GM12878 (cell line): ENCODE data around the gene ANKRD55. TPM values are rescaled to one million over a fixed set of nuclear protein-coding genes. Genes with fewer than 3 reads are reported as not detected.

Source experiments
- ATAC-seq: fragments of 200-7000 bp; cut with Tn5 transposase; 3 replicates; pipeline ENCODE4 v1.9.1; 2020; ENCODE audit warnings: mild to moderate bottlenecking, moderate library complexity
- BruUV-seq: library from RNA; stranded (reverse); fragments of 400-500 nt; replicated peaks from 2 replicates; lab custom pipeline; 2021; lab: Mats Ljungman, UMichigan
- CTCF ChIA-PET: fragments of 300-600 bp; sonication (Branson Sonifier 250); formaldehyde crosslinking; extraction: SDS; loops from one replicate; lab custom pipeline; 2021; ENCODE audit warnings: inconsistent platforms; lab: Yijun Ruan, JAX
- POLR2A ChIA-PET: fragments of 350-600 bp; formaldehyde crosslinking; extraction: SDS; loops from one replicate; lab custom pipeline; 2021; ENCODE audit warnings: inconsistent platforms; lab: Charles Lee
- RAD21 ChIA-PET: fragments of 300-600 bp; sonication (Branson Sonifier 250); formaldehyde crosslinking; loops from one replicate; lab custom pipeline; 2023; ENCODE audit warnings: antibody characterized with exemption; ENCODE audit not compliant: unreplicated experiment; lab: Charles Lee
- SMC1A ChIA-PET: fragments of 300-600 bp; sonication (Branson Sonifier 250); formaldehyde crosslinking; loops from one replicate; lab custom pipeline; 2023; ENCODE audit not compliant: unreplicated experiment, uncharacterized antibody; lab: Charles Lee
- DNase-seq: peaks from one replicate; pipeline ENCODE4 v3.0.0-alpha.2; 2011; ENCODE audit warnings: low read depth, low spot score
- FAIRE-seq: peaks from 3 replicates; lab custom pipeline; 2011; peaks lifted over from hg19 to GRCh38; lab: Jason Lieb, UNC
- H2AFZ ChIP-seq: 2 replicates; pipeline ENCODE4 v1.6.0; 2011; ENCODE audit warnings: low read depth, low read length, control low read depth; ENCODE audit not compliant: control insufficient read depth
- H3K27ac ChIP-seq: 2 replicates; pipeline ENCODE4 v1.5.1; 2011; ENCODE audit warnings: control low read depth; ENCODE audit not compliant: control insufficient read depth, insufficient read depth
- H3K27me3 ChIP-seq, 2 experiments: replicated peaks in 1 of 2; 2 replicates each; pipeline versions ENCODE4 v1.6.0 to v1.6.1; 2011; ENCODE audit warnings: low read length in 1 of 2; ENCODE audit not compliant: control insufficient read depth in 2 of 2, insufficient read depth in 2 of 2
- H3K36me3 ChIP-seq, 2 experiments: 2 replicates each; pipeline ENCODE4 v1.5.1; 2011; ENCODE audit warnings: low read length in 1 of 2; ENCODE audit not compliant: control insufficient read depth in 2 of 2, insufficient read depth in 2 of 2
- H3K4me1 ChIP-seq: 2 replicates; pipeline ENCODE4 v1.6.1; 2011; ENCODE audit warnings: mild to moderate bottlenecking, low read length, moderate library complexity, mixed read lengths; ENCODE audit not compliant: control insufficient read depth, insufficient read depth
- H3K4me2 ChIP-seq: 2 replicates; pipeline ENCODE4 v1.6.0; 2011; ENCODE audit warnings: control low read depth; ENCODE audit not compliant: control insufficient read depth, insufficient read depth
- H3K4me3 ChIP-seq: fragments of 200-600 bp; sonication (generic); 2 replicates; pipeline ENCODE4 v1.5.1; 2016
- H3K79me2 ChIP-seq: 2 replicates; pipeline ENCODE4 v1.6.0; 2011; ENCODE audit warnings: low read length; ENCODE audit not compliant: control insufficient read depth, insufficient read depth
- H3K9ac ChIP-seq: 2 replicates; pipeline ENCODE4 v1.8.0; 2011; ENCODE audit warnings: low read length, control low read depth, mixed read lengths; ENCODE audit not compliant: control insufficient read depth, insufficient read depth
- H3K9me3 ChIP-seq: replicated peaks from 3 replicates; pipeline ENCODE4 v1.5.1; 2011; ENCODE audit warnings: mild to moderate bottlenecking, low read length; ENCODE audit not compliant: control insufficient read depth, insufficient read depth
- H4K20me1 ChIP-seq: 2 replicates; pipeline ENCODE4 v1.6.0; 2011; ENCODE audit not compliant: control insufficient read depth, insufficient read depth
- JUNB ChIP-seq: IDR thresholded peaks from 2 replicates; pipeline ENCODE4 v1.6.1; 2016; ENCODE audit warnings: antibody characterized with exemption, mild to moderate bottlenecking
- SREBF1 ChIP-seq: IDR thresholded peaks from 2 replicates; pipeline ENCODE4 v1.6.1; 2012; ENCODE audit warnings: mild to moderate bottlenecking, low read length
- WGBS: methylation state at CpG from one replicate; pipeline ENCODE4 v1.1.6; 2016; ENCODE audit warnings: low lambda C conversion rate; ENCODE audit not compliant: insufficient replicate concordance, insufficient coverage; ENCODE audit errors: missing lambda C conversion rate; 5-methylcytosine and 5-hydroxymethylcytosine counted together
- in situ Hi-C: fragments of 300-500 bp; cut with MboI; formaldehyde crosslinking; loops from 9 replicates; pipeline ENCODE4 v1.14.3; 2018; ENCODE audit warnings: mixed read lengths
- intact Hi-C: fragments of 100-400 bp; cut with micrococcal nuclease; formaldehyde crosslinking; loops from one replicate; pipeline ENCODE4 v1.14.2; 2022; ENCODE audit not compliant: unreplicated experiment
- polyA plus RNA-seq, 11 experiments: library from polyadenylated mRNA; depleted of rRNA in 4 of 11; unstranded in 6 of 11; stranded (reverse) in 5 of 11; fragments of >200 nt; fragmentation: Nextera tagmentation in 4 of 11; fragmentation: Illumina TruSeq in 1 of 11; extraction: Ambion mirVana in 4 of 11; extraction: Trizol in 1 of 11; gene quantifications; 1 replicate in 1 of 11; 2 replicates in 10 of 11; pipeline versions ENCODE4 v1.2.1 to v1.2.3, GENCODE V29; 2011 to 2016; ENCODE audit warnings: inconsistent platforms in 2 of 11, missing spikeins in 2 of 11, low read depth in 1 of 11
- total RNA-seq, 4 experiments: library from RNA; depleted of rRNA in 3 of 4; stranded (reverse); fragments of >200 nt in 3 of 4; fragmentation: Illumina TruSeq in 1 of 4; extraction: Trizol in 1 of 4; gene quantifications; 2 replicates each; pipeline versions ENCODE4 v1.2.1 to v1.2.3, GENCODE V29; 2013 to 2021
- TF ChIP-seq, protein P1 (sequence below): IDR thresholded peaks from 2 replicates; pipeline ENCODE4 v1.6.1; 2012; ENCODE audit warnings: improper control_type of control experiment, low read depth, low read length; ENCODE audit not compliant: insufficient replicate concordance

Gene ANKRD55
- total and polyA plus RNA-seq, 10 of the 15 experiments (the other 5 are each of a cell fraction or from before 2014, with no cell fraction given), result 0.04 TPM; not detected in 9

DNA sequence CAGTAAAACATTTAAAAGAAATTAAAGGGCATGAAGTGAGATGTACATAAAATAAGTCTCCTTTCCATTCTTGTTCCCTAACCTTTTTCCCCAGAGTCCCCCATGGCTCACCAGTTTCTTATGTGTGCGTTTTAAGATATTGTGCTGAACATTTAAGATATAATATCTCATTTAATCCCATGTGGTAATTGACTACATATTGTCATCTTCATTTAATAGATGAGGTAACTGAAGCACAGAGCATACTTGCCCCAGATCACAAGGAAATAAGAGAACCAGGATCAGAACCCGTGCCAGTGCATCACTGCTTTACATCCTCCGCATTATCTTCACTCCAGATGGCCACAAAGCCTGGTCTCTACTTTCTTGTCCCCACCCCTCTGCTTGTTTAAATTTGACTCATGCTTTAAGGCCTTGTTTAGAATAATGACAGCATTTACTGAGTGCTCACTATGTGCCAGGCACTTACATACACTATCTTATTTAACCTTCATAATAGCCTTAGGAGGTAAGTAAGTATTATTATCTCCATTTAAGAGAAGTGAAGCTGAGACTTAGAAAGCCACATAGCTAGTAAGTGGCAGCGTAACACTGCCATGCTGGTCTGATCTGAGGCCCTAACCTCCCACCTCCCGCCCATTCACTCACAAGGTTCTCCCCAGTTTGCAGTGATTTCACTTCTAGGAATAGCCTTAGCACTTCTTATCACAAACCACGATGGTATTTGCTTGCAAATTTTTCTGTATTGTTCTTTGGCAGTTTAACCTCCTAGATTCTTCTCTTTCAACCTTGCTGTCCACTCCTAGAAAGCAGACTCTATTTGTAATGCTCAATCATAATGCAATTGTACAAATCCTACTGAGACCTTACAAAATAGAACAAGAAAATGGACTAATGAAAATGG is 160.0 kb downstream of the ANKRD55 start (continued):
- TF ChIP-seq, protein P1, sequence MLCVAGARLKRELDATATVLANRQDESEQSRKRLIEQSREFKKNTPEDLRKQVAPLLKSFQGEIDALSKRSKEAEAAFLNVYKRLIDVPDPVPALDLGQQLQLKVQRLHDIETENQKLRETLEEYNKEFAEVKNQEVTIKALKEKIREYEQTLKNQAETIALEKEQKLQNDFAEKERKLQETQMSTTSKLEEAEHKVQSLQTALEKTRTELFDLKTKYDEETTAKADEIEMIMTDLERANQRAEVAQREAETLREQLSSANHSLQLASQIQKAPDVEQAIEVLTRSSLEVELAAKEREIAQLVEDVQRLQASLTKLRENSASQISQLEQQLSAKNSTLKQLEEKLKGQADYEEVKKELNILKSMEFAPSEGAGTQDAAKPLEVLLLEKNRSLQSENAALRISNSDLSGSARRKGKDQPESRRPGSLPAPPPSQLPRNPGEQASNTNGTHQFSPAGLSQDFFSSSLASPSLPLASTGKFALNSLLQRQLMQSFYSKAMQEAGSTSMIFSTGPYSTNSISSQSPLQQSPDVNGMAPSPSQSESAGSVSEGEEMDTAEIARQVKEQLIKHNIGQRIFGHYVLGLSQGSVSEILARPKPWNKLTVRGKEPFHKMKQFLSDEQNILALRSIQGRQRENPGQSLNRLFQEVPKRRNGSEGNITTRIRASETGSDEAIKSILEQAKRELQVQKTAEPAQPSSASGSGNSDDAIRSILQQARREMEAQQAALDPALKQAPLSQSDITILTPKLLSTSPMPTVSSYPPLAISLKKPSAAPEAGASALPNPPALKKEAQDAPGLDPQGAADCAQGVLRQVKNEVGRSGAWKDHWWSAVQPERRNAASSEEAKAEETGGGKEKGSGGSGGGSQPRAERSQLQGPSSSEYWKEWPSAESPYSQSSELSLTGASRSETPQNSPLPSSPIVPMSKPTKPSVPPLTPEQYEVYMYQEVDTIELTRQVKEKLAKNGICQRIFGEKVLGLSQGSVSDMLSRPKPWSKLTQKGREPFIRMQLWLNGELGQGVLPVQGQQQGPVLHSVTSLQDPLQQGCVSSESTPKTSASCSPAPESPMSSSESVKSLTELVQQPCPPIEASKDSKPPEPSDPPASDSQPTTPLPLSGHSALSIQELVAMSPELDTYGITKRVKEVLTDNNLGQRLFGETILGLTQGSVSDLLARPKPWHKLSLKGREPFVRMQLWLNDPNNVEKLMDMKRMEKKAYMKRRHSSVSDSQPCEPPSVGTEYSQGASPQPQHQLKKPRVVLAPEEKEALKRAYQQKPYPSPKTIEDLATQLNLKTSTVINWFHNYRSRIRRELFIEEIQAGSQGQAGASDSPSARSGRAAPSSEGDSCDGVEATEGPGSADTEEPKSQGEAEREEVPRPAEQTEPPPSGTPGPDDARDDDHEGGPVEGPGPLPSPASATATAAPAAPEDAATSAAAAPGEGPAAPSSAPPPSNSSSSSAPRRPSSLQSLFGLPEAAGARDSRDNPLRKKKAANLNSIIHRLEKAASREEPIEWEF, result no peak

DNA sequence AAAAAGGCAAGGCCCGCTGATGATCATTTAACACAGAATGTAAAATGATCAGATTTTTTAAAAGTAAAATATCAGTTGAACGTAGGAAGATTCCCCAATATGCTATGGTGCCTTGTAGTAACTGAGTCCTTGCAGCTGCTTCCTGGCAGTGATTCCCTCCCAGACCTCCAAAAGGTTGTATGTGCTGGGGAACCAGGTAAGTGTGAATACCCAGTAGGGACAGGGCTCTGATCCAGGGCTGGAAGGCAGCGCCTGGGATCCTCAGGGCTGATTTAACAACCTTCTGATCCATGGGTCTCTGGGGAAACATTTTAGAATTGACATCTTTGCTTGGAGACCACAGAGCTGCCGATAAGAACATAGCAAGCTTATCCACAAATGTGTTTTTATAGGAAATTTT is 161.7 kb downstream of the ANKRD55 start:
- Histone ChIP-seq H3K27ac (no peak overlapping the region), H3K79me2 (no peaks in the 10 kb centered on the region), H3K9me3 (no peaks in the 10 kb centered on the region), H3K4me2 (no peak overlapping the region), H3K9ac (no peak overlapping the region), H4K20me1 (no peaks in the 10 kb centered on the region), H3K4me3 (no peak overlapping the region), H3K4me1 (peaks cover 6% of the 10 kb centered on the region), H2AFZ (no peak overlapping the region), H3K27me3 (no peaks in the 10 kb centered on the region), H3K36me3 (no peaks in the 10 kb centered on the region)
- CTCF ChIA-PET, result interaction anchor here (0.9 to 2.1 kb wide), 8 partner anchors 9 to 136 kb away, joined by 3 to 9 read pairs (median 4); no protein-coding TSS in a partner anchor
- POLR2A ChIA-PET, result interaction anchor here (0.8 to 1.1 kb wide), 4 partner anchors 13 to 80 kb away, joined by 3 to 4 read pairs (median 3); no protein-coding TSS in a partner anchor
- no TSS peak for BruUV-seq
- no peak for DNase-seq
- 67% methylated on average over 4 of the region's 4 CpGs for WGBS
- TF ChIP-seq JUNB (no peak), SREBF1 (0 out of 2 replicates have a peak, but pooled peaks have one; percentile 4)
- intact Hi-C loops, result no loop called here
- in situ Hi-C loops, result no loop called here
- ATAC-seq, result peak; percentile 14
- no peak for FAIRE-seq
- SMC1A ChIA-PET, result interaction anchor here (0.7 to 4.4 kb wide), 18 partner anchors 9 to 134 kb away, joined by 3 to 42 read pairs (median 3); partner anchors contain the start of gene IL6ST
- RAD21 ChIA-PET, result interaction anchor here (0.6 to 1.7 kb wide), 10 partner anchors 9 to 794 kb away, joined by 3 to 6 read pairs (median 4); no protein-coding TSS in a partner anchor
